HCT116 (cell line): ENCODE measurements around the gene CNDP1.

Source experiments
- CBX3 ChIP-seq: IDR thresholded peaks from 2 replicates; pipeline ENCODE4 v1.6.1; 2012; ENCODE audit warnings: low read depth
- ELF1 ChIP-seq: IDR thresholded peaks from 2 replicates; pipeline ENCODE4 v1.6.1; 2012; ENCODE audit warnings: low read depth, borderline replicate concordance
- EZH2phosphoT487 ChIP-seq: fragments of 200-600 bp; IDR thresholded peaks from 2 replicates; pipeline ENCODE4 v1.6.1; 2018; ENCODE audit warnings: antibody characterized with exemption, borderline replicate concordance
- POLR2A ChIP-seq: IDR thresholded peaks from 2 replicates; pipeline ENCODE4 v1.7.0; 2011; ENCODE audit warnings: borderline replicate concordance; ENCODE audit not compliant: insufficient read depth, insufficient read length; ENCODE audit errors: extremely low read depth
- ZBTB33 ChIP-seq: IDR thresholded peaks from 2 replicates; pipeline ENCODE4 v1.6.1; 2011; ENCODE audit warnings: mild to moderate bottlenecking, low read length, moderate library complexity; ENCODE audit not compliant: insufficient replicate concordance; ENCODE audit errors: extremely low read depth
- ZNF274 ChIP-seq: fragments of 200-500 bp; sonication (Bioruptor generic); IDR thresholded peaks from 2 replicates; pipeline ENCODE4 v1.6.1; 2014; ENCODE audit warnings: mild to moderate bottlenecking, low read depth, low read length, inconsistent platforms
- TF ChIP-seq, protein P1 (sequence below): IDR thresholded peaks from 2 replicates; pipeline ENCODE4 v1.6.1; 2012
- TF ChIP-seq, protein P2 (sequence below), 3 experiments: fragments of 200-600 bp in 1 of 3; sonication (generic) in 1 of 3; IDR thresholded peaks in 2 of 3; conservative IDR thresholded peaks in 1 of 3; 2 replicates each; pipeline ENCODE4 v1.5.1; 2012 to 2017; ENCODE audit warnings: low read depth in 2 of 3, low read length in 2 of 3, antibody characterized with exemption in 1 of 3, borderline replicate concordance in 1 of 3, control low read depth in 1 of 3, mild to moderate bottlenecking in 1 of 3, mixed read lengths in 1 of 3, mixed run types in 1 of 3, moderate library complexity in 1 of 3; ENCODE audit not compliant: insufficient read depth in 1 of 3

GRCh38 chr18:74525741-74526140 lies 8.6 kb upstream of the CNDP1 start:
- TF ChIP-seq, protein P1, sequence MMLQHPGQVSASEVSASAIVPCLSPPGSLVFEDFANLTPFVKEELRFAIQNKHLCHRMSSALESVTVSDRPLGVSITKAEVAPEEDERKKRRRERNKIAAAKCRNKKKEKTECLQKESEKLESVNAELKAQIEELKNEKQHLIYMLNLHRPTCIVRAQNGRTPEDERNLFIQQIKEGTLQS = no peak
- TF ChIP-seq, protein P2, sequence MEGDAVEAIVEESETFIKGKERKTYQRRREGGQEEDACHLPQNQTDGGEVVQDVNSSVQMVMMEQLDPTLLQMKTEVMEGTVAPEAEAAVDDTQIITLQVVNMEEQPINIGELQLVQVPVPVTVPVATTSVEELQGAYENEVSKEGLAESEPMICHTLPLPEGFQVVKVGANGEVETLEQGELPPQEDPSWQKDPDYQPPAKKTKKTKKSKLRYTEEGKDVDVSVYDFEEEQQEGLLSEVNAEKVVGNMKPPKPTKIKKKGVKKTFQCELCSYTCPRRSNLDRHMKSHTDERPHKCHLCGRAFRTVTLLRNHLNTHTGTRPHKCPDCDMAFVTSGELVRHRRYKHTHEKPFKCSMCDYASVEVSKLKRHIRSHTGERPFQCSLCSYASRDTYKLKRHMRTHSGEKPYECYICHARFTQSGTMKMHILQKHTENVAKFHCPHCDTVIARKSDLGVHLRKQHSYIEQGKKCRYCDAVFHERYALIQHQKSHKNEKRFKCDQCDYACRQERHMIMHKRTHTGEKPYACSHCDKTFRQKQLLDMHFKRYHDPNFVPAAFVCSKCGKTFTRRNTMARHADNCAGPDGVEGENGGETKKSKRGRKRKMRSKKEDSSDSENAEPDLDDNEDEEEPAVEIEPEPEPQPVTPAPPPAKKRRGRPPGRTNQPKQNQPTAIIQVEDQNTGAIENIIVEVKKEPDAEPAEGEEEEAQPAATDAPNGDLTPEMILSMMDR (IDR thresholded peaks at IDR 0.05 in 2 of 3, conservative IDR thresholded peaks at IDR 0.05 in 1 of 3; ENCODE audit: borderline replicate concordance in 1 of 3, insufficient read depth in 1 of 3, low read depth in 2 of 3, low read length in 2 of 3) = no peak
- no peak for TF ChIP-seq CBX3
- TF ChIP-seq EZH2phosphoT487 = no peak
- no peak for TF ChIP-seq POLR2A
- TF ChIP-seq ZNF274 = no peak
- no peak for TF ChIP-seq ELF1
- TF ChIP-seq ZBTB33 = no peak
